ENCODE measurements around the gene PTX4. TPM values are rescaled to one million over a fixed set of nuclear protein-coding genes. Genes with fewer than 3 reads are reported as not detected.

Gene PTX4
- total and polyA plus RNA-seq, 2 experiments from 2014 or later = not detected

- peaks cover 15% of the 10 kb centered on the region; the same call in 1 of the 2 replicates for H4K20me1 ChIP-seq (replicated peaks; ENCODE audit: insufficient read depth)
- peak within 1 kb of the TSS; percentile 89 for H3K4me2 ChIP-seq
- H3K36me3 ChIP-seq (ENCODE audit: insufficient read depth) = no peaks in the 10 kb centered on the region
- Mint-ChIP-seq H3K27me3 (ENCODE audit: insufficient read depth, low read depth, poor library complexity) (peaks cover 12% of the 10 kb centered on the region), H3K36me3 (ENCODE audit: low read depth) (peaks cover 3% of the 10 kb centered on the region; the same call in 2 of the 3 replicates), H3K4me1 (peaks cover 8% of the 10 kb centered on the region; the same call in 2 of the 3 replicates), H3K4me3 (peak within 1 kb of the TSS; percentile 86), H3K27ac (peak within 1 kb of the TSS; percentile 79), H3K9me3 (peaks cover 30% of the 10 kb centered on the region; the same call in 2 of the 3 replicates)
- TF ChIP-seq POLR2AphosphoS5 (IDR thresholded peaks at IDR 0.05; ENCODE audit: low read depth) (peak; percentile 69), ETS1 (IDR thresholded peaks at IDR 0.05) (no peak), CREB1 (CRISPR knock-in tag; IDR thresholded peaks at IDR 0.05; ENCODE audit: low read depth) (peak; percentile 72)
- H3K4me3 ChIP-seq = peak within 1 kb of the TSS; percentile 77
- no peaks in the 10 kb centered on the region for H3K9me2 ChIP-seq (ENCODE audit: insufficient read depth)
- H2AFZ ChIP-seq = peak within 1 kb of the TSS; percentile 74; the same call in 1 of the 2 replicates
- H3F3A ChIP-seq (replicated peaks; ENCODE audit: low read depth) = no peaks in the 10 kb centered on the region
- peaks cover 44% of the 10 kb centered on the region for H3K79me2 ChIP-seq (replicated peaks; ENCODE audit: insufficient read depth)
- DNase-seq (ENCODE audit: low spot score) (peak; percentile 85), ATAC-seq (peak; percentile 81)
- peaks cover 3% of the 10 kb centered on the region; the same call in 1 of the 2 replicates for H3K4me1 ChIP-seq (ENCODE audit: insufficient read depth)
- no peak within 1 kb of the TSS for H3K27ac ChIP-seq (ENCODE audit: low read depth)
- H3K27me3 ChIP-seq (ENCODE audit: insufficient read depth) = no peaks in the 10 kb centered on the region
Observed at GRCh38 chr16:1474796-1475551, 13.8 kb downstream of the PTX4 start, which contains the start of gene CLCN7. TSS of gene CLCN7 (minus strand) at chr16:1475028. CDS start at chr16:1474974, 54 bp downstream.

GRCh38 chr16:1474082-1474795, 14.5 kb downstream of the PTX4 start:
- Histone ChIP-seq H3K36me3 (ENCODE audit: insufficient read depth) (no peaks in the 10 kb centered on the region), H3F3A (replicated peaks; ENCODE audit: low read depth) (no peaks in the 10 kb centered on the region), H3K79me2 (replicated peaks; ENCODE audit: insufficient read depth) (peaks cover 51% of the 10 kb centered on the region), H3K27ac (ENCODE audit: low read depth) (no peak overlapping the region), H2AFZ (no peak overlapping the region), H3K4me3 (peak overlapping the region; percentile 77), H4K20me1 (replicated peaks; ENCODE audit: insufficient read depth) (peaks cover 21% of the 10 kb centered on the region), H3K9me2 (ENCODE audit: insufficient read depth) (no peaks in the 10 kb centered on the region), H3K4me1 (ENCODE audit: insufficient read depth) (peaks cover 3% of the 10 kb centered on the region; the same call in 1 of the 2 replicates), H3K4me2 (peak overlapping the region; percentile 89), H3K27me3 (ENCODE audit: insufficient read depth) (no peaks in the 10 kb centered on the region)
- peak overlapping the region; percentile 86 for H3K4me3 Mint-ChIP-seq
- H3K27ac Mint-ChIP-seq = peak overlapping the region; percentile 79; the same call in 1 of the 2 replicates
- DNase-seq (ENCODE audit: low spot score) = peak; percentile 45
- peaks cover 12% of the 10 kb centered on the region for H3K27me3 Mint-ChIP-seq (ENCODE audit: insufficient read depth, low read depth, poor library complexity)
- peaks cover 30% of the 10 kb centered on the region; the same call in 2 of the 3 replicates for H3K9me3 Mint-ChIP-seq
- ATAC-seq = peak; percentile 37
- peaks cover 11% of the 10 kb centered on the region for H3K4me1 Mint-ChIP-seq
- H3K36me3 Mint-ChIP-seq (ENCODE audit: low read depth) = peaks cover 3% of the 10 kb centered on the region
- TF ChIP-seq STAT1 (IDR thresholded peaks at IDR 0.05; ENCODE audit: unreplicated experiment) (no peak), CREB1 (CRISPR knock-in tag; IDR thresholded peaks at IDR 0.05; ENCODE audit: low read depth) (no peak), EZH2phosphoT487 (IDR thresholded peaks at IDR 0.05; ENCODE audit: unreplicated experiment) (no peak), ZNF462 (CRISPR knock-in tag; IDR thresholded peaks at IDR 0.05) (no peak), JUNB (IDR thresholded peaks at IDR 0.05; ENCODE audit: unreplicated experiment) (no peak), ZNF114 (CRISPR knock-in tag; IDR thresholded peaks at IDR 0.05) (no peak), CTCF (conservative IDR thresholded peaks at IDR 0.05; ENCODE audit: low read depth in 2 of 2) (no peak), NANOG (IDR thresholded peaks at IDR 0.05; ENCODE audit: borderline replicate concordance) (no peak)
